H9 (cell line): Measurements from ENCODE around the gene ALKBH2. TPM values are rescaled to one million over a fixed set of nuclear protein-coding genes. Genes with fewer than 3 reads are reported as not detected.

ENCODE experiments used
- DNase-seq: peaks from one replicate; pipeline ENCODE4 v3.0.0-alpha.2; 2017
- H2AFZ ChIP-seq: one replicate; pipeline ENCODE4 v1.6.1; 2013; ENCODE audit warnings: mild to moderate bottlenecking, low read length, control low read depth, moderate library complexity
- H2AK5ac ChIP-seq: 2 replicates; pipeline ENCODE4 v1.6.1; 2013; ENCODE audit warnings: low read length, control low read depth, mixed read lengths; ENCODE audit not compliant: insufficient read length
- H2BK120ac ChIP-seq: one replicate; pipeline ENCODE4 v1.6.1; 2013; ENCODE audit warnings: low read depth, mild to moderate bottlenecking, low read length, control low read depth, inconsistent platforms; ENCODE audit not compliant: poor library complexity, severe bottlenecking
- H2BK12ac ChIP-seq: 2 replicates; pipeline ENCODE4 v1.6.1; 2013; ENCODE audit warnings: low read length, control low read depth, mixed read lengths, low read depth; ENCODE audit not compliant: insufficient read length
- H2BK15ac ChIP-seq: 2 replicates; pipeline ENCODE4 v1.6.1; 2013; ENCODE audit warnings: low read depth, low read length, control low read depth
- H2BK20ac ChIP-seq: one replicate; pipeline ENCODE4 v1.6.1; 2013; ENCODE audit warnings: low read depth, mild to moderate bottlenecking, low read length, control low read depth, inconsistent platforms; ENCODE audit not compliant: poor library complexity, severe bottlenecking
- H2BK5ac ChIP-seq: 2 replicates; pipeline ENCODE4 v1.6.1; 2013; ENCODE audit warnings: low read length, control low read depth, mixed read lengths; ENCODE audit not compliant: insufficient read length
- H3K14ac ChIP-seq: 2 replicates; pipeline ENCODE4 v1.6.1; 2013; ENCODE audit warnings: low read length, control low read depth; ENCODE audit not compliant: insufficient read depth
- H3K18ac ChIP-seq: 2 replicates; pipeline ENCODE4 v1.6.1; 2013; ENCODE audit warnings: low read depth, mild to moderate bottlenecking, mixed read lengths, low read length, control low read depth; ENCODE audit not compliant: insufficient read length
- H3K23ac ChIP-seq: 2 replicates; pipeline ENCODE4 v1.6.1; 2013; ENCODE audit warnings: low read length, control low read depth, mixed read lengths, low read depth; ENCODE audit not compliant: insufficient read length
- H3K23me2 ChIP-seq: 2 replicates; pipeline ENCODE4 v1.6.1; 2013; ENCODE audit warnings: low read depth, mild to moderate bottlenecking, mixed read lengths, low read length, control low read depth; ENCODE audit not compliant: insufficient read length, poor library complexity, severe bottlenecking
- H3K27ac ChIP-seq: 2 replicates; pipeline ENCODE4 v1.5.1; 2013; ENCODE audit warnings: low read length, control low read depth, mixed read lengths, low read depth; ENCODE audit not compliant: insufficient read length
- H3K27me3 ChIP-seq: 2 replicates; pipeline ENCODE4 v1.6.1; 2013; ENCODE audit warnings: low read length, control low read depth, inconsistent platforms; ENCODE audit not compliant: insufficient read depth
- H3K4ac ChIP-seq: 2 replicates; pipeline ENCODE4 v1.6.1; 2013; ENCODE audit warnings: low read depth, mild to moderate bottlenecking, control low read depth, inconsistent platforms, low read length, moderate library complexity
- H3K4me1 ChIP-seq: 2 replicates; pipeline ENCODE4 v1.6.1; 2013; ENCODE audit warnings: low read length, control low read depth, inconsistent platforms; ENCODE audit not compliant: insufficient read depth
- H3K4me2 ChIP-seq: 2 replicates; pipeline ENCODE4 v1.6.1; 2013; ENCODE audit warnings: low read length, control low read depth, mixed read lengths; ENCODE audit not compliant: insufficient read length, insufficient read depth
- H3K56ac ChIP-seq: 2 replicates; pipeline ENCODE4 v1.6.1; 2013; ENCODE audit warnings: low read depth, mild to moderate bottlenecking, mixed read lengths, low read length, control low read depth; ENCODE audit not compliant: insufficient read length
- H3K79me1 ChIP-seq: 2 replicates; pipeline ENCODE4 v1.6.1; 2013; ENCODE audit warnings: low read depth, mild to moderate bottlenecking, moderate library complexity, low read length, control low read depth, inconsistent platforms; ENCODE audit not compliant: insufficient read depth, poor library complexity, severe bottlenecking
- H3K79me2 ChIP-seq: 2 replicates; pipeline ENCODE4 v1.6.1; 2013; ENCODE audit warnings: low read length, control low read depth, inconsistent platforms; ENCODE audit not compliant: insufficient read depth
- H3K9ac ChIP-seq: 2 replicates; pipeline ENCODE4 v1.6.1; 2013; ENCODE audit warnings: low read length, control low read depth, mixed read lengths; ENCODE audit not compliant: insufficient read length; ENCODE audit errors: extremely low read depth
- H3K9me3 ChIP-seq: one replicate; pipeline ENCODE4 v1.6.1; 2013; ENCODE audit warnings: low read depth, low read length, inconsistent platforms; ENCODE audit not compliant: control insufficient read depth
- H3T11ph ChIP-seq: one replicate; pipeline ENCODE4 v1.6.1; 2013; ENCODE audit warnings: mild to moderate bottlenecking, low read length, control low read depth, inconsistent platforms
- H4K20me1 ChIP-seq: one replicate; pipeline ENCODE4 v1.6.1; 2013; ENCODE audit not compliant: control insufficient read depth, insufficient read length, insufficient read depth
- H4K5ac ChIP-seq: 2 replicates; pipeline ENCODE4 v1.6.1; 2013; ENCODE audit warnings: low read depth, mild to moderate bottlenecking, mixed read lengths, low read length, control low read depth; ENCODE audit not compliant: insufficient read length
- H4K8ac ChIP-seq: replicated peaks from 2 replicates; pipeline ENCODE4 v1.6.1; 2013; ENCODE audit warnings: low read length, control low read depth, mixed read lengths, low read depth; ENCODE audit not compliant: insufficient read length
- H4K91ac ChIP-seq: 2 replicates; pipeline ENCODE4 v1.6.1; 2013; ENCODE audit warnings: low read depth, mild to moderate bottlenecking, moderate library complexity, mixed read lengths, low read length, control low read depth; ENCODE audit not compliant: insufficient read length
- H3K27ac Mint-ChIP-seq, 3 experiments: 2 replicates in 2 of 3; 3 replicates in 1 of 3; pipeline ENCODE4 v1.8.0; 2020 to 2021; ENCODE audit warnings: mixed read lengths in 3 of 3, mild to moderate bottlenecking in 1 of 3, moderate library complexity in 1 of 3
- H3K27me3 Mint-ChIP-seq: 2 replicates; pipeline ENCODE4 v1.8.0; 2021; ENCODE audit warnings: low read depth, mild to moderate bottlenecking, moderate library complexity, mixed read lengths
- H3K36me3 Mint-ChIP-seq, 3 experiments: 2 replicates in 2 of 3; 3 replicates in 1 of 3; pipeline ENCODE4 v1.8.0; 2020 to 2021; ENCODE audit warnings: low read depth in 3 of 3, mixed read lengths in 3 of 3; ENCODE audit not compliant: insufficient read depth in 1 of 3
- H3K4me1 Mint-ChIP-seq, 2 experiments: 2 replicates each; pipeline ENCODE4 v1.8.0; 2020; ENCODE audit warnings: mixed read lengths in 2 of 2
- H3K4me3 Mint-ChIP-seq, 2 experiments: 2 replicates in 1 of 2; 3 replicates in 1 of 2; pipeline ENCODE4 v1.8.0; 2020 to 2021; ENCODE audit warnings: mild to moderate bottlenecking in 2 of 2, mixed read lengths in 2 of 2, moderate library complexity in 1 of 2
- H3K9me3 Mint-ChIP-seq, 2 experiments: 2 replicates in 1 of 2; 3 replicates in 1 of 2; pipeline ENCODE4 v1.8.0; 2020; ENCODE audit warnings: mild to moderate bottlenecking in 2 of 2, mixed read lengths in 2 of 2, moderate library complexity in 1 of 2
- WGBS: extraction: QIAGEN DNeasy Blood & Tissue Kit; methylation state at CpG from one replicate; pipeline ENCODE4 v1.1.7; 2013; ENCODE audit warnings: missing lambda C conversion rate, low lambda C conversion rate, mixed read lengths; ENCODE audit not compliant: insufficient read length; ENCODE audit errors: extremely low coverage; 5-methylcytosine and 5-hydroxymethylcytosine counted together
- total RNA-seq: library from RNA; stranded (reverse); gene quantifications from 2 replicates; pipeline ENCODE4 v1.2.1, GENCODE V29; 2021
- TF ChIP-seq, protein P1 (sequence below): fragments of 200-600 bp; sonication (generic); conservative IDR thresholded peaks from 3 replicates; pipeline ENCODE4 v1.8.0; 2021; ENCODE audit warnings: antibody characterized with exemption, mild to moderate bottlenecking

The ALKBH2 gene
- total RNA-seq, 1 experiment from 2014 or later: 24.4 TPM

- Histone ChIP-seq H3K18ac (no peak overlapping the region), H3K79me2 (no peaks in the 10 kb centered on the region), H3K23me2 (peaks cover 6% of the 10 kb centered on the region), H2BK12ac (no peak overlapping the region), H3K4me2 (no peak overlapping the region), H4K91ac (no peak overlapping the region), H2AFZ (no peak overlapping the region), H2BK5ac (no peak overlapping the region), H3K79me1 (no peaks in the 10 kb centered on the region), H3K9me3 (no peaks in the 10 kb centered on the region), H2AK5ac (no peak overlapping the region), H3K27ac (no peak overlapping the region), H3K4me1 (no peaks in the 10 kb centered on the region), H3T11ph (no peak overlapping the region), H3K14ac (no peak overlapping the region), H4K8ac (no peak overlapping the region), H3K56ac (no peak overlapping the region), H2BK15ac (no peak overlapping the region), H3K4ac (no peak overlapping the region), H4K5ac (no peak overlapping the region), H2BK20ac (no peak overlapping the region), H4K20me1 (no peaks in the 10 kb centered on the region), H3K27me3 (no peaks in the 10 kb centered on the region), H3K23ac (no peak overlapping the region), H2BK120ac (no peak overlapping the region), H3K9ac (no peak overlapping the region)
- H3K27ac Mint-ChIP-seq: peak overlapping the region in 1 of 3 experiments; percentile 11; a peak in 1 of 7 replicates
- TF ChIP-seq, protein P1, sequence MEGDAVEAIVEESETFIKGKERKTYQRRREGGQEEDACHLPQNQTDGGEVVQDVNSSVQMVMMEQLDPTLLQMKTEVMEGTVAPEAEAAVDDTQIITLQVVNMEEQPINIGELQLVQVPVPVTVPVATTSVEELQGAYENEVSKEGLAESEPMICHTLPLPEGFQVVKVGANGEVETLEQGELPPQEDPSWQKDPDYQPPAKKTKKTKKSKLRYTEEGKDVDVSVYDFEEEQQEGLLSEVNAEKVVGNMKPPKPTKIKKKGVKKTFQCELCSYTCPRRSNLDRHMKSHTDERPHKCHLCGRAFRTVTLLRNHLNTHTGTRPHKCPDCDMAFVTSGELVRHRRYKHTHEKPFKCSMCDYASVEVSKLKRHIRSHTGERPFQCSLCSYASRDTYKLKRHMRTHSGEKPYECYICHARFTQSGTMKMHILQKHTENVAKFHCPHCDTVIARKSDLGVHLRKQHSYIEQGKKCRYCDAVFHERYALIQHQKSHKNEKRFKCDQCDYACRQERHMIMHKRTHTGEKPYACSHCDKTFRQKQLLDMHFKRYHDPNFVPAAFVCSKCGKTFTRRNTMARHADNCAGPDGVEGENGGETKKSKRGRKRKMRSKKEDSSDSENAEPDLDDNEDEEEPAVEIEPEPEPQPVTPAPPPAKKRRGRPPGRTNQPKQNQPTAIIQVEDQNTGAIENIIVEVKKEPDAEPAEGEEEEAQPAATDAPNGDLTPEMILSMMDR: no peak
- DNase-seq: peak; percentile 12
- peaks cover 12 to 54% (median 47%) of the 10 kb centered on the region in 3 experiments for H3K36me3 Mint-ChIP-seq
- H3K9me3 Mint-ChIP-seq: no peaks in the 10 kb centered on the region
- no CpG with 5 or more reads among the region's 7 CpGs for WGBS
- H3K4me1 Mint-ChIP-seq: peaks cover 10 to 19% of the 10 kb centered on the region in 2 experiments; a peak in 2 of 4 replicates
- peaks cover 14% of the 10 kb centered on the region for H3K27me3 Mint-ChIP-seq
- no peak overlapping the region for H3K4me3 Mint-ChIP-seq
Measured at GRCh38 chr12:109089683-109090082, 3.6 kb downstream of the ALKBH2 start.
